ENCODE results near the gene ELOVL6. TPM values are rescaled to one million over a fixed set of nuclear protein-coding genes. Genes with fewer than 3 reads are reported as not detected.
"Not testable (repeated sequence)": the region's sequence is repeated elsewhere in the genome, so short reads cannot be mapped to it uniquely, and the experiment has no call there.

ELOVL6 gene
- polyA plus RNA-seq, 6 donors from 2014 or later: not detected

DNA sequence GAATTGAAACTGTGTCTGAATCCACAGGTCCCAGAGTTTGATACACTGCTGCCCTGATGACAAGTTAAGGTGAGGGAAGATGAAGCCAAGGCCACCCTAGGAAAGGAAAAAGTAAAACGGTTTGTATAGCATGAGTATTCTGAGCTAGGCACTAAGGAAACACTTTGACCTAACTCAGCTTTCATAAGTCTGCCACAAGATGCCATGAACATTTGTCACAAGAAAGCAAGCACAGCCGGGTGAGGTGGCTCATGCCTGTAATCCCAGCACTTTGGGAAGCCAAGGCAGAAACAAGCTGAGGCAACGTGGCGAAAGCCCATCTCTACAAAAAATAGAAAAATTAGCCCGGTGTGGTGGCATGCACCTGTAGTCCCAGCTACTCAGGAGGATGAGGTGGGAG lies 34.2 kb downstream of the ELOVL6 start:
- ATAC-seq (ENCODE audit: low read depth in 2 of 2) (no peak), DNase-seq (no peak)
- no peak overlapping the region for H3K27ac Mint-ChIP-seq
- H3K4me1 Mint-ChIP-seq: peaks cover 0 to 5% (median 0%) of the 10 kb centered on the region in 3 donors
- no peaks in the 10 kb centered on the region for H3K27me3 Mint-ChIP-seq
- no peaks in the 10 kb centered on the region for H3K36me3 Mint-ChIP-seq
- peaks cover 0 to 1% (median 0%) of the 10 kb centered on the region in 7 donors for H3K9me3 Mint-ChIP-seq
- H3K4me3 Mint-ChIP-seq: no peak overlapping the region

DNA sequence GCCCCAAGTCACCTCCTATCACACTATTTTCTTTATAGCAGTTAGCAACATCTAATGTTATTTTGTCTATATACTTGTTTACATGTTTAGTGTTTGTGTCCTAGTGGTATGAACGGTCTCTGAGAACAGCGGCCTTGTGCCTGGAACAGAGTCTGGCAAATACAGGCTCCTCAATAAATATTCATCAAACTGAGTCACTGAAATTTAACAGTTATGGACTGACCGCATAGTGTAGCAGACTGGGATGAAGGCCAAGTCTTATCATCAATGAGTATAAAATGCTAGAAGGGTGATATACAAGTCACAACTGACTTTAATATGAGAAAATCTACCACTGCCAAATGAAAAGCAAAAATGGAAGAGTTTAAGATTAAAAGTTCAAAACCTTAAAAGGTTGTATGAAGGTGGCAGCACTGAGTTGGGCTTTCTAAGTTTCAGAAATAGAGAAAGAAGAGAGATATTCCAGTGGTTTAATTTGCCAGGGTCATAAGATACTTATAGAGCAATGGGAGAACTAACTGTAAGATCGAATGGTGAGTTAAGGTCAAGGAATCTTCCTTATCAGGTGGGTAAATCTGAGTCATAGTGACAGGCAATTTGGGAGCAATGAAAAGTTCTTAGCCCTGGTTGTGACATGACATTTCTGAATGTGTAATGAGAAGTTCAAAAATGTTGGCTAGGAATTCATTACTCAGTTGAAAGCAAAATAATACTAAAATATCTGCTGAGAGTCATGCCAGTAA lies 34.9 kb downstream of the ELOVL6 start:
- ATAC-seq (ENCODE audit: low read depth in 2 of 2) (no peak), DNase-seq (no peak)
- peaks cover 0 to 1% (median 0%) of the 10 kb centered on the region in 7 donors for H3K9me3 Mint-ChIP-seq
- peaks cover 0 to 5% (median 0%) of the 10 kb centered on the region in 3 donors for H3K4me1 Mint-ChIP-seq
- no peaks in the 10 kb centered on the region for H3K27me3 Mint-ChIP-seq
- H3K36me3 Mint-ChIP-seq: no peaks in the 10 kb centered on the region
- no peak overlapping the region for H3K4me3 Mint-ChIP-seq
- H3K27ac Mint-ChIP-seq: peak overlapping the region in 1 of 6 donors; percentile 15

DNA sequence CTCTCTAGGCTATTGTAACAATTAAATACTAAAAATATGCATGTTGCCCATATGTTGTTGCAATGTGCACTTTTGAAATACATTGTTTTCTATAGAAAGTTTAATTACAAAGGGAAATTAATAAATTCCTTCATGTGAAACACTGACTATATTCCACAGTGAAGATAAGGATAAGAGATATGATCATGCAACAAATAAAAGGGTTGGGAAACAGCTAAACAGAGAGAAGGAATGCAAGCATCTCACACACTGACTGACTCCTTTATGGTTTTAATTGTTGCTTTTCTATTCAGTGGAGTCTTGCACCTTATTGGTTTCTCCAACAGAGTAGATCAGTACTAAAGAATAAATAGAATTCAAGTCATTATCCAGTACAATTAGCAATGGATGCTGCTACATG lies 37.8 kb downstream of the ELOVL6 start:
- Mint-ChIP-seq H3K9me3 (peaks cover 0 to 1% (median 0%) of the 10 kb centered on the region in 7 donors), H3K4me3 (no peak overlapping the region), H3K4me1 (peaks cover 0 to 5% (median 0%) of the 10 kb centered on the region in 3 donors), H3K27ac (no peak overlapping the region), H3K27me3 (no peaks in the 10 kb centered on the region), H3K36me3 (no peaks in the 10 kb centered on the region)
- no peak for ATAC-seq (ENCODE audit: low read depth in 2 of 2)
- DNase-seq: no peak

DNA sequence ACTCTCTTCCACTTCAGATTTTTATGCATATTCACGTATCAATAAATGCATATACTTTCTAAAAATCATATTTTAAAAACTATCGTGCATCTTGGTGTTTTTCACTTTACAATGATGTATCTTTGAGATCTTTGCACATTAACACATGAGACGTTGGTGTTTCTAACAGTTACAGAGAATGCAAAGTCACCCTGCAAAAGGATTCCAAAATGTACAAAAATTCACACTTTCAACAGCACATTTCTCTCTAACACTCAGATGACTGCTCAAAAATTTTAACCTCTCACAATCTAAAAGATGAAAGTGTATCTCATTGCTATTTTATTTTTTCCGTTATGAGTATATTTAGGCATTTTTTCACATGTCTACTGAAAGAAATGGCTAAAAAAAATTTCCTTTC lies 38.9 kb downstream of the ELOVL6 start:
- ATAC-seq (ENCODE audit: low read depth in 2 of 2) (no peak), DNase-seq (no peak)
- Mint-ChIP-seq H3K4me1 (no peaks in the 10 kb centered on the region), H3K36me3 (no peaks in the 10 kb centered on the region), H3K9me3 (peaks cover 0 to 1% (median 0%) of the 10 kb centered on the region in 7 donors), H3K27me3 (no peaks in the 10 kb centered on the region), H3K27ac (no peak overlapping the region), H3K4me3 (no peak overlapping the region)

- Mint-ChIP-seq H3K9me3 (peaks cover 0 to 1% (median 0%) of the 10 kb centered on the region in 7 donors), H3K27ac (no peak overlapping the region), H3K4me1 (no peaks in the 10 kb centered on the region), H3K4me3 (no peak overlapping the region), H3K36me3 (no peaks in the 10 kb centered on the region), H3K27me3 (no peaks in the 10 kb centered on the region)
- ATAC-seq (ENCODE audit: low read depth in 2 of 2) (no peak), DNase-seq (no peak)
These were observed 40.8 kb downstream of the ELOVL6 start for GRCh38 chr4:110157580-110157979.

DNA sequence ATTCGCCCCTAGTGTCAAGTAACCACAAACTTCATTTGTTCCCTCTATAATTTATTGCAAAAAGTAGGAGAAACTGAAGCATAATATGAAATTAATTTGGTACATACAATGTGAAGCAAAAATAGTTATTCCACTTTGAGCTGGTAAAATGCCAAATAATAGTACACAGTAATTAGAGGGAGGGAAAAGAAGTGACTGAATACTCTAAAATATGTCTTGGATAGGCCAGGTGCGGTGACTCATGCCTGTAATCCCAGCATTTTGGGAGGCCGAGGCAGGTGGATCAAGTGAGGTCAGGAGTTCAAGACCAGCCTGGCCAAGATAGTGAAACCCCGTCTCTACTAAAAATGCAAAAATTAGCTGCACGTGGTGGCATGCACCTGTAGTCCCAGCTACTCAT lies 41.2 kb downstream of the ELOVL6 start:
- not testable (repeated sequence) for H3K36me3 Mint-ChIP-seq; H3K9me3 Mint-ChIP-seq; H3K27ac Mint-ChIP-seq; H3K4me3 Mint-ChIP-seq; H3K4me1 Mint-ChIP-seq; DNase-seq; ATAC-seq (ENCODE audit: low read depth in 2 of 2); H3K27me3 Mint-ChIP-seq

GRCh38 chr4:110156442-110156841 lies 42.0 kb downstream of the ELOVL6 start:
- H3K36me3 Mint-ChIP-seq: no peaks in the 10 kb centered on the region
- ATAC-seq (ENCODE audit: low read depth in 2 of 2): no peak
- no peak for DNase-seq
- no peaks in the 10 kb centered on the region for H3K27me3 Mint-ChIP-seq
- H3K27ac Mint-ChIP-seq: no peak overlapping the region
- no peaks in the 10 kb centered on the region for H3K4me1 Mint-ChIP-seq
- H3K4me3 Mint-ChIP-seq: no peak overlapping the region
- no peaks in the 10 kb centered on the region for H3K9me3 Mint-ChIP-seq

DNA sequence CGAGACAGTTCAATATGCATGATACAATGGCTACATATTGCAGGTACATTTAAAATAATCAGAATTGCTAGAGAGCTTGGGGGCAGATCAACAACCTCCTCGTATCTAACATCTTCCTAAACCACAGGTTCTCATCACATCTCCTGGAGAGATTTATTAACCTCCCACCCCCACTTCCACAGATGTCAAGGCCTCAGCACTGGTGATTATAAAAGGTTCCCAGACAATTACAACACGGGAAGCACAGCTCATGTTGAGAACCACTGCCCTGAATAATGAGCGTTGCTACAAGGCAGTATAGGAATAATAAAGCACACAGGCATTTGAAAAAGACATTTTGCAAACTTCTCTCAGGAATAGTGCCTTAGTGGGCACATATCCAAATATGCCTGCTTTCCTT lies 42.8 kb downstream of the ELOVL6 start:
- Mint-ChIP-seq H3K27me3 (no peaks in the 10 kb centered on the region), H3K9me3 (no peaks in the 10 kb centered on the region), H3K4me1 (no peaks in the 10 kb centered on the region), H3K36me3 (no peaks in the 10 kb centered on the region), H3K27ac (no peak overlapping the region), H3K4me3 (no peak overlapping the region)
- DNase-seq (no peak), ATAC-seq (ENCODE audit: low read depth in 2 of 2) (no peak)

DNA sequence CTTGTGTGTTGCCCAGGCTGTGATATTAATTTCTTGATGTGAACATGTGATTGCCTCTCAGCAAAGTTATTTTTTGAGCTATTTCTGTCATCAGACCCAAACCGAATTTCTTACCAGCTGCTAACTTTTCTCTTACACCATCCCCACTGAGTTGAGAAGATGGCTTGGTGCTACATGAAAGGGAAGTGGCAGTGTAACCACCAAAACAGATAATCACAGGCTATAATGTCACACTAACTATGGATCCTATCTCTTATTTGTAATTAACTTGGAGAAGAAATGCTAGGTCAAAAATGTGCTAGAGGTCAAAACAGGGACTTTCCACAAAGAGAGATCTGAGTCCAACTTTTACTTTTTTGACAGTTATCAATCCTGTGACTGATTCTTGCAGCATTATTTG lies 43.8 kb downstream of the ELOVL6 start:
- DNase-seq (no peak), ATAC-seq (ENCODE audit: low read depth in 2 of 2) (no peak)
- Mint-ChIP-seq H3K9me3 (no peaks in the 10 kb centered on the region), H3K36me3 (no peaks in the 10 kb centered on the region), H3K4me3 (no peak overlapping the region), H3K4me1 (no peaks in the 10 kb centered on the region), H3K27ac (no peak overlapping the region), H3K27me3 (no peaks in the 10 kb centered on the region)

DNA sequence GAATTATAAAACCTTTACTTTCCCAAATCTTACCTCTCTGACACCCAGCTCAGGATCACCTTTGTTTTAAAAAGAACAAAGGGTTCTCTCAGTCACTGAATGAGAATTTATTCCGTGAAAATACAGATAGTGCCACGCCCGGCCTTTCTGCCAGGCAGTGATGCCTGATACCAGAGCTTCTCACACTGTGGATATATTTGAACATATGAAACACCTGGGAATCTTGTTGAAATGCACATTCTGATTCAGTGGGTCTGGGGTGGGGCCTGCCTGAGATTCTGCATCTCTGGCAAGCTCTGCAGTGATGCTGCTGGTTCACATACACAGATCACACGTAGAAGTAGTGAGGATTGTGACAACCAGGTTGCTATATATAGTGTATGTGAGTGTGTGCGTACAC lies 46.0 kb downstream of the ELOVL6 start:
- no peak for ATAC-seq (ENCODE audit: low read depth in 2 of 2)
- no peak overlapping the region for H3K27ac Mint-ChIP-seq
- H3K9me3 Mint-ChIP-seq: no peaks in the 10 kb centered on the region
- H3K27me3 Mint-ChIP-seq: no peaks in the 10 kb centered on the region
- DNase-seq: no peak
- H3K36me3 Mint-ChIP-seq: no peaks in the 10 kb centered on the region
- H3K4me3 Mint-ChIP-seq: no peak overlapping the region
- H3K4me1 Mint-ChIP-seq: no peaks in the 10 kb centered on the region

DNA sequence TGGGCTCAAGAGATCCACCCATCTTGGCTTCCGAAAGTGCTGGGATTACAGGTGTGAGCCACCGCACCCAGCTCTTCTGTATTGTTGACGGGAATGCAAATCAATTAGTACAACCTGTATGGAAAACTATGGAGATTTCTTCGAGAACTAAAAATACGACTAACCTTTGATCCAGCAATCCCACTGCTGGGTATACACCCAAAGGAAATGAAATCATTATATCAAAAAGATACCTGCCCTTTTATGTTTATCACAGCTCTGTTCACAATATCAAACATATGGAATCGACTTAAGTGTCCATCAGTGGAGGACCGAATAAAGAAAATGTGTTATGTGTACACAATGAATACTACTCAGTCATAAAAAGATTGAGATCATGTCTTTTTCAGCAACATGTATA lies 49.3 kb downstream of the ELOVL6 start:
- Mint-ChIP-seq H3K9me3 (peaks cover 0 to 1% (median 0%) of the 10 kb centered on the region in 7 donors), H3K36me3 (no peaks in the 10 kb centered on the region), H3K27me3 (no peaks in the 10 kb centered on the region), H3K27ac (peak overlapping the region in 1 of 6 donors; percentile 49), H3K4me1 (no peaks in the 10 kb centered on the region), H3K4me3 (no peak overlapping the region)
- no peak for ATAC-seq (ENCODE audit: low read depth in 2 of 2)
- no peak for DNase-seq

DNA sequence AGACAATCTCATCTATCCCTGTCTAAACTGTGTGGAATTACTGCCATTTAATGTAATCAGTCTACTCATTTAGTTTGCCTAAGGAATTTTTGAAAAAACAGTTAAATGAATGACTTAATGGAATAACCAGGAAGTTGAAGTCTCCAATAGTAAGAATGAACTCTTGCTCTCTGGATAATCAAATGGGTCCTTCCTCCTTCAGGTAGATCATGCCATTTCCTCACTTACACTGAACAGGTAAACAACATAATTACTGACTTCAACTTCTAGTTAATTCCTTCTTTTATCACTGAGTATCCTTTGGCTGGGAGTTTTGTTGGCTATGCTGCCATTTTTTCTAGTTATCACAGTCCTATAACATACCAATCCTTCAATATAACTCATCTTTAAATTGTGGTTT lies 56.0 kb downstream of the ELOVL6 start:
- no peak overlapping the region for H3K4me3 Mint-ChIP-seq
- no peaks in the 10 kb centered on the region for H3K4me1 Mint-ChIP-seq
- H3K9me3 Mint-ChIP-seq: peaks cover 0 to 1% (median 0%) of the 10 kb centered on the region in 7 donors
- ATAC-seq (ENCODE audit: low read depth in 2 of 2) (no peak), DNase-seq (no peak)
- no peak overlapping the region for H3K27ac Mint-ChIP-seq
- H3K27me3 Mint-ChIP-seq: peaks cover 0 to 7% (median 0%) of the 10 kb centered on the region in 3 donors
- no peaks in the 10 kb centered on the region for H3K36me3 Mint-ChIP-seq

DNA sequence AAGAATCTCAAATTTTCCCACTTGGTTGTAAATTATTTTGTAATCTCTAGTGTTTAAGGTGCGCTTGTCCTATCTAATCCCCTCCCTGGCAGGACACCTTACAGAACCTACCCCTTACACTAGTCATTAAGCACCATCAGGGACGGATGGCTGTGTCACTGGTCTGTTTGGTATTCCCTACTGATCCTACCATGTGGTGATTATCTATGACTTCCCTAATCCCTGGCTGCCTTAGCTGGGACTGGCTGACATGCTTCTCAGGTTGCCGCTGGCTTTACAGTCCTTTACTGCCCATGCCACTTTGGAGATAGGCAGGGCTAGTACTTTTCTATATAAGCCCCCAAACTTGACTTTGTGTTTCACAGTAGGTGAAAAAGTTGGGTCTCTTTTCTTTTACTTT lies 58.6 kb downstream of the ELOVL6 start:
- Mint-ChIP-seq H3K9me3 (no peaks in the 10 kb centered on the region), H3K36me3 (no peaks in the 10 kb centered on the region), H3K27ac (peak overlapping the region in 1 of 6 donors; percentile 64), H3K27me3 (peaks cover 0 to 7% (median 0%) of the 10 kb centered on the region in 3 donors), H3K4me3 (no peak overlapping the region), H3K4me1 (no peaks in the 10 kb centered on the region)
- ATAC-seq (ENCODE audit: low read depth in 2 of 2): no peak
- no peak for DNase-seq

- no peaks in the 10 kb centered on the region for H3K4me1 Mint-ChIP-seq
- H3K4me3 Mint-ChIP-seq: no peak overlapping the region
- peaks cover 0 to 7% (median 0%) of the 10 kb centered on the region in 3 donors for H3K27me3 Mint-ChIP-seq
- H3K9me3 Mint-ChIP-seq: no peaks in the 10 kb centered on the region
- no peak for ATAC-seq (ENCODE audit: low read depth in 2 of 2)
- no peaks in the 10 kb centered on the region for H3K36me3 Mint-ChIP-seq
- no peak for DNase-seq
- no peak overlapping the region for H3K27ac Mint-ChIP-seq
These were observed 59.3 kb downstream of the ELOVL6 start for GRCh38 chr4:110139111-110139510.
